Nephron (organoid): ENCODE data around the gene SERPINB2.

Source experiments
- H3K27ac Mint-ChIP-seq, 3 experiments: 2 replicates each; pipeline ENCODE4 v1.8.0; 2020; ENCODE audit warnings: mixed read lengths in 3 of 3, mild to moderate bottlenecking in 2 of 3, moderate library complexity in 1 of 3
- H3K27me3 Mint-ChIP-seq: 2 replicates; pipeline ENCODE4 v1.8.0; 2021; ENCODE audit warnings: low read depth, mild to moderate bottlenecking, moderate library complexity, mixed read lengths
- H3K36me3 Mint-ChIP-seq: 2 replicates; pipeline ENCODE4 v1.8.0; 2020; ENCODE audit warnings: low read depth, mixed read lengths
- H3K4me1 Mint-ChIP-seq: 2 replicates; pipeline ENCODE4 v1.8.0; 2020; ENCODE audit warnings: mixed read lengths
- H3K4me3 Mint-ChIP-seq, 3 experiments: 2 replicates each; pipeline ENCODE4 v1.8.0; 2020; ENCODE audit warnings: mild to moderate bottlenecking in 3 of 3, mixed read lengths in 3 of 3, moderate library complexity in 2 of 3
- H3K9me3 Mint-ChIP-seq: 2 replicates; pipeline ENCODE4 v1.8.0; 2020; ENCODE audit warnings: mixed read lengths
- TF ChIP-seq, protein P1 (sequence below), 3 experiments: fragments of 200-600 bp; sonication (generic); IDR thresholded peaks; one replicate each; pipeline ENCODE4 v1.5.0; 2021; ENCODE audit warnings: antibody characterized with exemption in 3 of 3; ENCODE audit not compliant: unreplicated experiment in 3 of 3

SERPINB2 gene

DNA sequence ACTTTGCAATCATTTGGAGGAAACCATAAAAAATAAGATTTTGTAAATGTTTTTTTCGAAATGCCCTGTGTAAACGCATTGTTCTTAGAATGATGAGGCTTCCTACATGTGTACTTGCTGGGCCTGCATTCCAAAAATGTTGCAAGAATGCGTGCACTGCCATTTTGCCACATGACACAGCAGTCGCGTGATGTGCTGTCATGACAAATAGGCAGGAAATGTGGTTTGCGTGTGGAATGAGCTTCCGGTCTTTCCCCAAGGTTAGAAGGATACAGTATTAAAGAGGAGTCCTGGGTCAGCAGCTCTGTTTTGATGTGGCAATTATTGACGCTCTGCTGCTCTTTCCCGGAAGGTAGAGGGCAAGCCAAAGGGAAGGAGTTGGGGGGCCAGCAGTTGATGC lies 18.1 kb upstream of the SERPINB2 start:
- H3K9me3 Mint-ChIP-seq: no peaks in the 10 kb centered on the region
- H3K4me1 Mint-ChIP-seq: no peaks in the 10 kb centered on the region
- TF ChIP-seq, protein P1, sequence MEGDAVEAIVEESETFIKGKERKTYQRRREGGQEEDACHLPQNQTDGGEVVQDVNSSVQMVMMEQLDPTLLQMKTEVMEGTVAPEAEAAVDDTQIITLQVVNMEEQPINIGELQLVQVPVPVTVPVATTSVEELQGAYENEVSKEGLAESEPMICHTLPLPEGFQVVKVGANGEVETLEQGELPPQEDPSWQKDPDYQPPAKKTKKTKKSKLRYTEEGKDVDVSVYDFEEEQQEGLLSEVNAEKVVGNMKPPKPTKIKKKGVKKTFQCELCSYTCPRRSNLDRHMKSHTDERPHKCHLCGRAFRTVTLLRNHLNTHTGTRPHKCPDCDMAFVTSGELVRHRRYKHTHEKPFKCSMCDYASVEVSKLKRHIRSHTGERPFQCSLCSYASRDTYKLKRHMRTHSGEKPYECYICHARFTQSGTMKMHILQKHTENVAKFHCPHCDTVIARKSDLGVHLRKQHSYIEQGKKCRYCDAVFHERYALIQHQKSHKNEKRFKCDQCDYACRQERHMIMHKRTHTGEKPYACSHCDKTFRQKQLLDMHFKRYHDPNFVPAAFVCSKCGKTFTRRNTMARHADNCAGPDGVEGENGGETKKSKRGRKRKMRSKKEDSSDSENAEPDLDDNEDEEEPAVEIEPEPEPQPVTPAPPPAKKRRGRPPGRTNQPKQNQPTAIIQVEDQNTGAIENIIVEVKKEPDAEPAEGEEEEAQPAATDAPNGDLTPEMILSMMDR (IDR thresholded peaks at IDR 0.05; ENCODE audit: unreplicated experiment in 3 of 3): no peak
- H3K27ac Mint-ChIP-seq: no peak overlapping the region
- H3K36me3 Mint-ChIP-seq: no peaks in the 10 kb centered on the region
- no peak overlapping the region for H3K4me3 Mint-ChIP-seq
- H3K27me3 Mint-ChIP-seq: peaks cover 3% of the 10 kb centered on the region

DNA sequence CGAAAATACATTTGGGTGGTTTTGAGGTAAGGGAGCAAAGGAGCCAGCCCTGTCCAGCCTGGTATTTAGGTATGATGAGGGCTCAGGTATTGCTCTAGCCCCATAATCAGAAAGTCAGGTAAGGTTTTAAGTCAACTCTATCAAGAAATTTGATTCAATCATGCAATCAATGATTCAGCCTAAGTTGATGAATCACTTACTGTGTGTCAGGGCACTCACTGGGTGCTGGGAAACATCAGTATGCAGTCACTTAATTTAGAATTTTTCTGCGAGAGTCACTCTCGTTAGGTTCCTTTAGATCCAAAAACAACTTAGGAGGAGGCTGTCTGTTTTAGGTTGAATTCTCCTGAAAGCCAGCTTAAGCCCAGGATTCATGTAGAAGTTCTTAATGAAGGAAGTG lies 17.7 kb upstream of the SERPINB2 start:
- TF ChIP-seq, protein P1 (IDR thresholded peaks at IDR 0.05; ENCODE audit: unreplicated experiment in 3 of 3): no peak
- no peak overlapping the region for H3K4me3 Mint-ChIP-seq

DNA sequence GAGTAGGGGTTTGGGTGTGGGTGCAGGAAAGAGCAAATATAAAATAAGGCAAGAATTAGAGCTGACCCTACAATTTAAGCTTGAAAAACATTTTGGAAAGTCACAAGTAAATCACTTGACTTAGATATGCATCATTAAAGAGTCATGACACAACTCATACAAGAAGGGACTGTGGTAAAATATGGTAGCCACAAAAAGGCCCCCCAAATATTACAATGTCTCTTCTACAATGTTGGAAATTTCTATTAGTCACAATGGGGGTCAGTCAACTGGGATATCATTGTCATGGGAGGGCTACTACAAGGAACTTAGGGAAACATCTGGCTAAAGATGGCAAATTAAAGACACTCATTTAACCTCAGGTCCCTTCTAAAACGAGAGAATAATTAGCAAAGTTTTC lies 15.7 kb upstream of the SERPINB2 start:
- Mint-ChIP-seq H3K27ac (no peak overlapping the region), H3K4me3 (no peak overlapping the region), H3K9me3 (no peaks in the 10 kb centered on the region), H3K27me3 (peaks cover 3% of the 10 kb centered on the region), H3K4me1 (no peaks in the 10 kb centered on the region), H3K36me3 (no peaks in the 10 kb centered on the region)
- TF ChIP-seq, protein P1 (IDR thresholded peaks at IDR 0.05; ENCODE audit: unreplicated experiment in 3 of 3): no peak

More for the DNA sequence above, 17.7 kb upstream of the SERPINB2 start:
- H3K36me3 Mint-ChIP-seq: no peaks in the 10 kb centered on the region
- H3K27ac Mint-ChIP-seq: no peak overlapping the region
- no peaks in the 10 kb centered on the region for H3K4me1 Mint-ChIP-seq
- peaks cover 3% of the 10 kb centered on the region for H3K27me3 Mint-ChIP-seq
- no peaks in the 10 kb centered on the region for H3K9me3 Mint-ChIP-seq

DNA sequence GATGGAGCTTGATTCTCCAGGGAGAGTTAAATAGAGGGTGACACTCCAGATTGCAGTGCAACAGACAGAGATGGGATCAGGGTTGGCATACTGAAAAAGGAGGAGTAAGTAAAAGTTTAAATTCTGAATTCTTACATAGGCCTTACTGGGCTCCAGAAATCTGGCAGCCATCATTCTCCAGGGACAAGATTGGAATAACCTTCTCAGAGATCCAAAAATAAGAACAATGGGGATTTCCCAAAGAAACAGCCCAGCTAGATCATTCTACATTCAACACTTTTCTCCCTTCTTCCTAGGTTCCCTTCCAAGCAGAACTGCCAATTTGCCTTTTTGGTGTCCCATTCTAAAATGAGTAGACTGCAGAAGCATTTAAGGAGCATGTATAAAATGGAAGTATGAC lies 14.9 kb upstream of the SERPINB2 start:
- Mint-ChIP-seq H3K4me1 (no peaks in the 10 kb centered on the region), H3K36me3 (no peaks in the 10 kb centered on the region), H3K4me3 (no peak overlapping the region), H3K9me3 (no peaks in the 10 kb centered on the region), H3K27me3 (peaks cover 3% of the 10 kb centered on the region), H3K27ac (no peak overlapping the region)
- TF ChIP-seq, protein P1 (IDR thresholded peaks at IDR 0.05; ENCODE audit: unreplicated experiment in 3 of 3): no peak

DNA sequence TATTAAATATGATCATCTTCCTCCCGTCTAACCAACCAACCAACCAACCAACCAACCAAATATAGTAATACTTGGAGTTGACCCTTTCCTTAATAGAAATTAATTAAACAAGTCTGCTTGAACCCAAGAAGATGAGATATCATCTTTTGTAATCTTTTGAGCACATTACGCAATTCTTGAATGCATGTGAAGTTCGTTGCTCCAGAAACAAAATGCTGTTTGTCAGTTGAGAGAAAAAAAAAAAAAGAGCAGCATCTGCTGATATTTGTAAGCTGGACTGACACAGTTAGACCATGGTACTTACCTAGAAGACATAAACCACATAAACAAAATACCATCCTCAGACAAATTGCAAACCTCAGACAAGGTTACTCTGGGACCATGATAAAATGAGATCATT lies 9.2 kb upstream of the SERPINB2 start:
- no peak overlapping the region for H3K27ac Mint-ChIP-seq
- H3K4me3 Mint-ChIP-seq: no peak overlapping the region
- H3K36me3 Mint-ChIP-seq: no peaks in the 10 kb centered on the region
- no peaks in the 10 kb centered on the region for H3K4me1 Mint-ChIP-seq
- TF ChIP-seq, protein P1 (IDR thresholded peaks at IDR 0.05; ENCODE audit: unreplicated experiment in 3 of 3): no peak
- no peaks in the 10 kb centered on the region for H3K27me3 Mint-ChIP-seq
- no peaks in the 10 kb centered on the region for H3K9me3 Mint-ChIP-seq

DNA sequence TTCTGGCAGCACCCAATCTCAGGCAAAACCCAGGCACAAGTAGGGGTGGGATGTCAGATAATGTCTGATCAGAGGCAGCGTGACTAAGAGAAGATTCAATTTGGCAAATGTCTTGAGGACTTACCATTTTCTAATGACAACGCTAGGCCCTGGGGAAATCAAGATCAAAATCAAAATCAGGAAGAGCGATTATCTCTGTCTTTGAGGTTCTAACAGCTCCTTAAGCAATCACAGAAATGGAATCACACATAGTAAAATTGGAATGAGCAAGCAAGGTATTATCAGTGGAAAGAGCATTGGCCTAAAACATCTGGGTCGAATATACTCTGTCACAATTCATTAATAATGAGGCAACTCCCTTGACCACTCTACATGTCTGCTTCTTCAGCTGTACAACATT lies 8.6 kb upstream of the SERPINB2 start:
- no peaks in the 10 kb centered on the region for H3K4me1 Mint-ChIP-seq
- H3K27ac Mint-ChIP-seq: no peak overlapping the region
- no peaks in the 10 kb centered on the region for H3K36me3 Mint-ChIP-seq
- H3K9me3 Mint-ChIP-seq: no peaks in the 10 kb centered on the region
- no peak overlapping the region for H3K4me3 Mint-ChIP-seq
- TF ChIP-seq, protein P1 (IDR thresholded peaks at IDR 0.05; ENCODE audit: unreplicated experiment in 3 of 3): no peak
- H3K27me3 Mint-ChIP-seq: no peaks in the 10 kb centered on the region
